Erythroblast (primary cell): ENCODE results near the gene CHRM1.

Source experiments
- DNase-seq, 2 experiments: peaks; one replicate each; lab custom pipeline; 2025; lab: John Stamatoyannopoulos, UW
- GATA1 ChIP-seq: IDR thresholded peaks from 2 replicates; pipeline ENCODE4 v1.6.1; 2011; ENCODE audit warnings: low read depth, mild to moderate bottlenecking, control low read depth, low read length, moderate library complexity
- POLR2A ChIP-seq: IDR thresholded peaks from 2 replicates; pipeline ENCODE4 v1.6.1; 2011; ENCODE audit warnings: mild to moderate bottlenecking, low read length

The CHRM1 gene

GRCh38 chr11:62921573-62922188 is 518 bp upstream of the CHRM1 start:
- no peak for DNase-seq
- TF ChIP-seq GATA1 (no peak), POLR2A (no peak)

GRCh38 chr11:62919898-62920640 is 1.1 kb downstream of the CHRM1 start:
- TF ChIP-seq POLR2A (no peak), GATA1 (no peak)

GRCh38 chr11:62919476-62919875 is 1.7 kb downstream of the CHRM1 start:
- DNase-seq, result no peak

More at GRCh38 chr11:62919898-62920640, 1.1 kb downstream of the CHRM1 start:
- peak; percentile 25 to 62 for DNase-seq

GRCh38 chr11:62918531-62918930 is 2.6 kb downstream of the CHRM1 start:
- no peak for TF ChIP-seq POLR2A
- TF ChIP-seq GATA1, result no peak
- no peak for DNase-seq

More at GRCh38 chr11:62919476-62919875, 1.7 kb downstream of the CHRM1 start:
- TF ChIP-seq GATA1 (no peak), POLR2A (no peak)

DNA sequence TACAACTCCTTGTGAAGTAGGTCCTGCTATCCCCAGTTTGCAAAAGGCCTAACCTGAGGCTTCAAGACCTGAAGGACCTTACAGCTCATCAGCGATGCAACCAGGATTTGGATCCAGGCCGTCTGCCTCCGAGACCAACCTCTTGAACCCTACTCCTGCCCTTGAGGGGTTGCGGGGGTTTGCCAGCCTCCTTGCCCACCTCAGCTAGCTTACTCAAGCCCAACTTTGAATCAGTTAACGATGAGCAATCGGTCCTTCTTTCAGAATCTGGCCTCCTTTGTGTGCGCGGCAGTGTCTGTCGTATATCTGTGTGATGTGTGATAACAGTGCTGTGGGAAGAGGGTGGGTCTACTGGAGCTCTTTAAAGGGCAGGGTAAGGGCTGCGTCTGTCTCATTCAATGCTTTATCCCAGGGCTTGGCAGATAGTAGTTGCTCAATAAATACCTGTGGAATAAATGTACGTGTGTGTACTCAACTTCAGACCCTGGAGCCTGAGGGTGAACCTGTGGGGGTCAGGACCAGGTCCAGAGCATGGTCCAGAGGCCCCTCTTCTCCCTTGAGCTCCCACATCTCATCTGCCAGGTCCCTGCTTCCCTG is 3.2 kb downstream of the CHRM1 start:
- TF ChIP-seq GATA1, result no peak
- no peak for TF ChIP-seq POLR2A
- DNase-seq, result peak in 1 of 2 experiments; percentile 15

DNA sequence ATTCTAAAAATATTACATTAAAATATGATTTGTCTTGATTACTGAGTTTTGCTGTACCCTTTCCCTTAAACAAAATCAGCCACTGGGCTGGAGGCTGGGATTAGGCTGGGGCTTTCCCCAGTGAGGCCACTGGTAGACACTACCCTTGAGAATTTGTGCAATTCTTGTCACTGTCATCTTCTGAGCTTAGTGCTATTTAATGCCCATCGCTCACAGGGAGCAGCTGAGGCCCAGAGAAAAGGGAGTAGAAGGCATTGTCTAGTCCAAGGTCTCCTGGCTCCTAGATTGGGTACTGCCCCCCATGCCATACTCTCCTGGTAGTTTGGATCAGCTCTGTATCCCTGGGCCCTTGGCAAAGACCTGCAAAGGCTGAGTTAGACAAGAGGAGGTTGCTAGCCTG is 6.7 kb downstream of the CHRM1 start:
- TF ChIP-seq GATA1 (no peak), POLR2A (no peak)
- no peak for DNase-seq

GRCh38 chr11:62912268-62912667 is 8.9 kb downstream of the CHRM1 start:
- no peak for DNase-seq
- TF ChIP-seq POLR2A (no peak), GATA1 (no peak)

DNA sequence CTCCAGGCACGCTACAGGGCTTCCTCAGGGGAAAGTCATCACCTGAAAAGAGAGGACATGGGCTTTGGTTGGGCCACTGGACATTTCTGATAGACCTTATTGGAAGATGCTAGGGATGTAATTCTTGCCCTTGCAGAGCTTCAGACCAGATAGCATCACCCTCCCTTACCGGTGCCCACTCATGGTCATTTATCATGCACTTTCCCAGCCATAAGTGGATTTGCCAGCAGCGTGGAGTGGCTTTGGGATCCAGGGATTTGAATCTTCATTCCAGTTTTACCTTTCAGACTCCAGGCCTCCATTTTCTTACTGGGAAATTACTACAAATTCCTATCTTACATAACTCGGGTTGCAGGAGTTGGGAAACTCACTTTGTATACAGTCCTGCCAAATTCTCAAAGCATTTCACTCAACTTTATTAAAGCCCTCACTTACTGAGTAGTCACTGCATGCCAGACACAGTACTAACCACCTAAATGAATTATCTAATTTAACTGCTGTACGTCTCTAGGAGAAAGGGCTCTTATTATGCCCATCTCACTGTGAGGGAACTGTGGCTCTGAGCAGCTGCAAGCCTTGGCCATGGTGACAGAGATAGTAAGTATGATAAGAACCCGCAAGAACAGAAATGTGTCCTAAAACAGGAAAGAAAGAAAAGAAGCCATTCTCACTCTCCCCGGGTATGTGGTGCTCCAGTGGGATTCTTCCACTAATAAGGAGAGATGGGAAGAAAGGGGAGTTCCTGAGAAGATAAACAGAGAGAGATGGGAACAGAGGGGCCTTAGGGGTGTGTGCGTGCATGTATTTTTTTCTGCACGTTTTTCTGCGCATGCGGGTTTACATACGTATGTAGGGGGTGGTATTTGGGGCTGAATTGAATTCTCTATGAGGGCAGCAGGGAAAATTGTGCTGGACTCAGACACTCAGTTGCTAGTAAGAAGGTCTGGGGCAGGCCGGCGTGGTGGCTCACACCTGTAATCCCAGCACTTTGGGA is 9.7 kb downstream of the CHRM1 start:
- no peak for DNase-seq
- TF ChIP-seq POLR2A (no peak), GATA1 (no peak)

- TF ChIP-seq GATA1 (no peak), POLR2A (no peak)
- no peak for DNase-seq
Observed at GRCh38 chr11:62910141-62910882, 10.9 kb downstream of the CHRM1 start.

- peak; percentile 18 to 34 for DNase-seq
- TF ChIP-seq POLR2A (no peak), GATA1 (no peak)
Observed at GRCh38 chr11:62909107-62909894, 11.9 kb downstream of the CHRM1 start.

DNA sequence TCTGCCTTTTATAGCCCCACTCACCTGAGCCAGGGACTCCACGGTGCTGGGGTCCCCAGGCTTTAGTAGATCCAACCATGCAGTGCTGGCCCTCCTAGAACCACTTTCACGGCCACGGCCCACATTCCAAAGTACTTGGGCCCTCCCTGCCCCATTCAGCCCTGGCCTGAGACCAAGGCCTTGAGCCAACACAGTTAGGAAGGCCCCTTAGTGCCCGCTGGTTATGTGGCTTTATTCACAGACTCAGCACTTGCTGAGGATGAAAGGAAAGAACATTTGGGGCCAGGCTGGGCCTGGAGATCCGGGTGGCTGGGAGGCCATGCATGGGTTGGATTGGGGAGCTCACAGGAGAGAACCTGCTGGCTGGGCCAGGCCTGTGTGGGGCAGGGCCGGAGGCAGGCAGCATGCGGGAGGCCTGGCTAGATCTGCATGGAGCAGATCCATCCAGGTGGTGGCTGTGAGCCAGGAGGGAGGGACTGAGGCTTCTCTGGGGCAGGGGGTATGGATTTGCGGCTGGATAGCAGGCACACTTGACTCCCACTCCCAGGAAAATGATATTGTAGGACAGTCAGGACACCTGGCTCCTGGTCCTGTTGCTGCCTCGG is 12.6 kb downstream of the CHRM1 start:
- no peak for TF ChIP-seq GATA1
- TF ChIP-seq POLR2A, result no peak

More for the DNA sequence above, 12.6 kb downstream of the CHRM1 start:
- DNase-seq, result no peak
